OCI-M2 (cell line): ENCODE data around the gene CDKL2.
"Not testable (repeated sequence)": the region's sequence is repeated elsewhere in the genome, so short reads cannot be mapped to it uniquely, and the experiment has no call there.

Experiments
- DNase-seq: peaks from one replicate; lab custom pipeline; 2025; ENCODE audit not compliant: unreplicated experiment; lab: John Stamatoyannopoulos, UW

Gene CDKL2

GRCh38 chr4:75630174-75630936 lies at the start of gene CDKL2:
Gene CDKL2 (minus strand): TSS chr4:75630528. CDS start chr4:75625988, 4,540 bp downstream.
- no peak for DNase-seq

- DNase-seq = no peak
Measured at GRCh38 chr4:75678965-75679364, 48.6 kb upstream of the CDKL2 start.

- no peak for DNase-seq
Measured at GRCh38 chr4:75678473-75678872, 48.1 kb upstream of the CDKL2 start.

GRCh38 chr4:75675004-75675531 lies 44.7 kb upstream of the CDKL2 start:
- DNase-seq = no peak

GRCh38 chr4:75673959-75674328 lies 43.6 kb upstream of the CDKL2 start:
- DNase-seq = no peak

- peak; percentile 65 for DNase-seq
Measured at GRCh38 chr4:75673027-75673958, 43.0 kb upstream of the CDKL2 start, which contains the start of gene G3BP2. Gene G3BP2 (minus strand): TSS chr4:75673411. CDS start chr4:75662025, 11,386 bp downstream.

GRCh38 chr4:75672461-75673026 lies 42.2 kb upstream of the CDKL2 start:
- no peak for DNase-seq

GRCh38 chr4:75671802-75672421 lies 41.6 kb upstream of the CDKL2 start:
- DNase-seq = no peak

- no peak for DNase-seq
Measured at GRCh38 chr4:75668596-75668995, 38.3 kb upstream of the CDKL2 start.

GRCh38 chr4:75667636-75668035 lies 37.3 kb upstream of the CDKL2 start:
- not testable (repeated sequence) for DNase-seq

GRCh38 chr4:75666299-75666698 lies 36.0 kb upstream of the CDKL2 start:
- no peak for DNase-seq

GRCh38 chr4:75664604-75665003 lies 34.3 kb upstream of the CDKL2 start:
- not testable (repeated sequence) for DNase-seq

GRCh38 chr4:75662626-75663025 lies 32.3 kb upstream of the CDKL2 start:
- no peak for DNase-seq

GRCh38 chr4:75660491-75660890 lies 30.2 kb upstream of the CDKL2 start:
- DNase-seq = no peak

- DNase-seq = no peak
Measured at GRCh38 chr4:75659512-75660031, 29.2 kb upstream of the CDKL2 start.

GRCh38 chr4:75658876-75659275 lies 28.5 kb upstream of the CDKL2 start:
- no peak for DNase-seq

GRCh38 chr4:75655562-75655961 lies 25.2 kb upstream of the CDKL2 start:
- no peak for DNase-seq

GRCh38 chr4:75654905-75655304 lies 24.6 kb upstream of the CDKL2 start:
- no peak for DNase-seq

GRCh38 chr4:75653845-75654503 lies 23.6 kb upstream of the CDKL2 start:
- no peak for DNase-seq

GRCh38 chr4:75644095-75644494 lies 13.8 kb upstream of the CDKL2 start:
- no peak for DNase-seq
